HCT116 (cell line): Measurements from ENCODE around the gene FLNA. TPM values are rescaled to one million over a fixed set of nuclear protein-coding genes. Genes with fewer than 3 reads are reported as not detected.

Source experiments
- ATAC-seq: fragments of 200-7000 bp; cut with Tn5 transposase; 2 replicates; pipeline ENCODE4 v1.9.1; 2020; ENCODE audit warnings: mild to moderate bottlenecking, moderate library complexity
- BruUV-seq: library from RNA; stranded (reverse); fragments of 400-500 nt; replicated peaks from 2 replicates; lab custom pipeline; 2021; lab: Mats Ljungman, UMichigan
- CTCF ChIA-PET: fragments of 300-600 bp; sonication (Branson Sonifier 250); formaldehyde crosslinking; loops from one replicate; lab custom pipeline; 2021; ENCODE audit warnings: antibody characterized with exemption; lab: Charles Lee
- POLR2A ChIA-PET: fragments of 300-600, 350-600 bp; sonication (Branson Sonifier 250); formaldehyde crosslinking; loops from one replicate; lab custom pipeline; 2021; ENCODE audit warnings: antibody characterized with exemption; lab: Charles Lee
- RAD21 ChIA-PET, 2 experiments: fragments of 300-600 bp; sonication (Branson Sonifier 250); formaldehyde crosslinking; loops; one replicate each; lab custom pipeline; 2023; ENCODE audit warnings: low total read pairs in 2 of 2; ENCODE audit not compliant: uncharacterized antibody in 2 of 2, unreplicated experiment in 2 of 2, low non-redundant PET in 1 of 2; lab: Charles Lee
- DNase-seq: peaks from one replicate; pipeline ENCODE4 v3.0.0-alpha.2; 2010; ENCODE audit warnings: low read depth, low spot score
- H2AFZ ChIP-seq: fragments of 200-600 bp; shearing (Covaris generic), sonication (generic); 2 replicates; pipeline ENCODE4 v1.6.1; 2017; ENCODE audit warnings: low read depth, mixed run types, mixed read lengths, antibody characterized with exemption, low read length; ENCODE audit not compliant: poor library complexity, severe bottlenecking
- H3K27ac ChIP-seq: 2 replicates; pipeline ENCODE4 v1.5.1; 2012; ENCODE audit warnings: low read depth, low read length
- H3K27me3 ChIP-seq: fragments of 200-600 bp; sonication (generic); 2 replicates; pipeline ENCODE4 v1.6.1; 2016; ENCODE audit warnings: mixed run types, low read length, mixed read lengths; ENCODE audit not compliant: insufficient read depth
- H3K36me3 ChIP-seq, 2 experiments: fragments of 200-500 bp in 1 of 2; fragments of 200-600 bp in 1 of 2; sonication (Bioruptor generic) in 1 of 2; sonication (generic) in 1 of 2; 2 replicates each; pipeline versions ENCODE4 v1.5.1 to v1.6.1; 2014 to 2016; ENCODE audit warnings: low read length in 2 of 2, inconsistent platforms in 1 of 2, mixed read lengths in 1 of 2, mixed run types in 1 of 2; ENCODE audit not compliant: insufficient read depth in 2 of 2, control insufficient read depth in 1 of 2
- H3K4me1 ChIP-seq, 2 experiments: fragments of 200-600 bp in 1 of 2; sonication (generic) in 1 of 2; 2 replicates each; pipeline versions ENCODE4 v1.5.1 to v1.6.1; 2012 to 2017; ENCODE audit warnings: low read length in 2 of 2, inconsistent platforms in 1 of 2, mild to moderate bottlenecking in 1 of 2, mixed read lengths in 1 of 2, mixed run types in 1 of 2, moderate library complexity in 1 of 2; ENCODE audit not compliant: insufficient read depth in 2 of 2, control insufficient read depth in 1 of 2
- H3K4me2 ChIP-seq: fragments of 200-600 bp; sonication (generic); 2 replicates; pipeline ENCODE4 v1.6.1; 2017; ENCODE audit warnings: mixed run types, low read length, mixed read lengths
- H3K4me3 ChIP-seq, 2 experiments: fragments of 200-600 bp in 1 of 2; sonication (generic) in 1 of 2; replicated peaks in 1 of 2; 2 replicates each; pipeline ENCODE4 v1.5.1; 2011 to 2016; ENCODE audit warnings: low read length in 2 of 2, control low read depth in 1 of 2, low read depth in 1 of 2, mild to moderate bottlenecking in 1 of 2, mixed read lengths in 1 of 2, mixed run types in 1 of 2
- H3K79me2 ChIP-seq: fragments of 200-600 bp; sonication (generic); 2 replicates; pipeline ENCODE4 v1.6.1; 2017; ENCODE audit warnings: mild to moderate bottlenecking, mixed run types, low read length, moderate library complexity, mixed read lengths; ENCODE audit not compliant: insufficient read depth
- H3K9ac ChIP-seq: fragments of 200-600 bp; sonication (generic); 2 replicates; pipeline ENCODE4 v1.6.1; 2016; ENCODE audit warnings: low read length, mixed read lengths
- H3K9me2 ChIP-seq: fragments of 200-600 bp; sonication (generic), shearing (Covaris generic); 2 replicates; pipeline ENCODE4 v1.6.1; 2017; ENCODE audit warnings: mixed run types, mild to moderate bottlenecking, moderate library complexity; ENCODE audit not compliant: insufficient read depth
- H3K9me3 ChIP-seq, 2 experiments: fragments of 200-500 bp in 1 of 2; fragments of 200-600 bp in 1 of 2; sonication (Bioruptor generic) in 1 of 2; sonication (generic) in 1 of 2; 2 replicates each; pipeline ENCODE4 v1.6.1; 2014 to 2017; ENCODE audit warnings: low read length in 2 of 2, mixed read lengths in 2 of 2, inconsistent platforms in 1 of 2, low read depth in 1 of 2, mild to moderate bottlenecking in 1 of 2, mixed run types in 1 of 2, moderate library complexity in 1 of 2; ENCODE audit not compliant: control insufficient read depth in 1 of 2, insufficient read depth in 1 of 2
- H4K20me1 ChIP-seq: fragments of 200-600 bp; sonication (generic), shearing (Covaris generic); 2 replicates; pipeline ENCODE4 v1.6.1; 2017; ENCODE audit warnings: mixed run types, mild to moderate bottlenecking, moderate library complexity; ENCODE audit not compliant: insufficient read depth
- CBX3 ChIP-seq: IDR thresholded peaks from 2 replicates; pipeline ENCODE4 v1.6.1; 2012; ENCODE audit warnings: low read depth
- EGR1 ChIP-seq: IDR thresholded peaks from 2 replicates; pipeline ENCODE4 v1.6.1; 2012; ENCODE audit warnings: low read depth
- ELF1 ChIP-seq: IDR thresholded peaks from 2 replicates; pipeline ENCODE4 v1.6.1; 2012; ENCODE audit warnings: low read depth, borderline replicate concordance
- POLR2AphosphoS5 ChIP-seq: IDR thresholded peaks from 2 replicates; pipeline ENCODE4 v1.6.1; 2011; ENCODE audit warnings: mild to moderate bottlenecking, low read depth, low read length, moderate library complexity
- TCF7L2 ChIP-seq: IDR thresholded peaks from 2 replicates; pipeline ENCODE4 v1.7.0; 2011; ENCODE audit warnings: borderline replicate concordance, inconsistent platforms; ENCODE audit not compliant: insufficient read depth, insufficient read length; ENCODE audit errors: extremely low read depth
- ZFX ChIP-seq: fragments of 450-650 bp; IDR thresholded peaks from 2 replicates; pipeline ENCODE4 v1.6.1; 2017
- intact Hi-C: fragments of 100-400 bp; cut with micrococcal nuclease; formaldehyde crosslinking; loops from 2 replicates; pipeline ENCODE4 v1.10.0; 2022
- total RNA-seq: library from RNA; stranded (reverse); gene quantifications from one replicate; pipeline ENCODE4 v1.2.1, GENCODE V29; 2021; ENCODE audit not compliant: unreplicated experiment
- TF ChIP-seq, protein P1 (sequence below): IDR thresholded peaks from 2 replicates; pipeline ENCODE4 v1.6.1; 2012; ENCODE audit warnings: low read depth
- TF ChIP-seq, protein P2 (sequence below): IDR thresholded peaks from 2 replicates; pipeline ENCODE4 v1.6.1; 2012

The FLNA gene
- total RNA-seq, 1 experiment from 2014 or later: 546 TPM

DNA sequence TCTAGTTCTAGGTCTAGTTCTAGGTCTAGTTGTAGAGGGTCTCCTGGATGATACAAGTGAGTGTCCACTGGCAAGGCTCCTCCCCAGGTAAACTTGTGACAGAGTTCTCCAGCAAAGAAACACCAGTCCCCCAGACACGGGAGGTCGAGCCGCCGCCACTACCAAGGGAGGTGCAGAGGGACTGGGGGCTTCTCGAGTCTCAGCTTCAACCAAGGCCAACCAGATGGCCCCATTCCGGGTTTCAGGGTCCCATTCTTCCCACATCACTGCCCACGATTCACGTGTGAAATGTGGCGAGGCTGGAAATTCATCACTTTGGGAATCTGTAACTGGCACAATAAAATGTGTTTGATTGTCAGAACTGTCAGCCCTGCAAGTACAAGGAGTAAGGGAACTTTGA, 41.3 kb downstream of the FLNA start:
- POLR2A ChIA-PET: no interaction called here

More for the DNA sequence above, 41.3 kb downstream of the FLNA start:
- BruUV-seq: no TSS peak
- H3K27ac ChIP-seq: no peak overlapping the region
- no peak overlapping the region for H2AFZ ChIP-seq
- H3K79me2 ChIP-seq: no peaks in the 10 kb centered on the region
- no peaks in the 10 kb centered on the region for H3K36me3 ChIP-seq
- ChIA-PET CTCF (no interaction called here), RAD21 (no interaction called here)
- no peaks in the 10 kb centered on the region for H3K27me3 ChIP-seq
- TF ChIP-seq CBX3 (no peak), POLR2AphosphoS5 (no peak), EGR1 (no peak), TCF7L2 (no peak), ELF1 (no peak), ZFX (no peak)
- TF ChIP-seq, protein P1, sequence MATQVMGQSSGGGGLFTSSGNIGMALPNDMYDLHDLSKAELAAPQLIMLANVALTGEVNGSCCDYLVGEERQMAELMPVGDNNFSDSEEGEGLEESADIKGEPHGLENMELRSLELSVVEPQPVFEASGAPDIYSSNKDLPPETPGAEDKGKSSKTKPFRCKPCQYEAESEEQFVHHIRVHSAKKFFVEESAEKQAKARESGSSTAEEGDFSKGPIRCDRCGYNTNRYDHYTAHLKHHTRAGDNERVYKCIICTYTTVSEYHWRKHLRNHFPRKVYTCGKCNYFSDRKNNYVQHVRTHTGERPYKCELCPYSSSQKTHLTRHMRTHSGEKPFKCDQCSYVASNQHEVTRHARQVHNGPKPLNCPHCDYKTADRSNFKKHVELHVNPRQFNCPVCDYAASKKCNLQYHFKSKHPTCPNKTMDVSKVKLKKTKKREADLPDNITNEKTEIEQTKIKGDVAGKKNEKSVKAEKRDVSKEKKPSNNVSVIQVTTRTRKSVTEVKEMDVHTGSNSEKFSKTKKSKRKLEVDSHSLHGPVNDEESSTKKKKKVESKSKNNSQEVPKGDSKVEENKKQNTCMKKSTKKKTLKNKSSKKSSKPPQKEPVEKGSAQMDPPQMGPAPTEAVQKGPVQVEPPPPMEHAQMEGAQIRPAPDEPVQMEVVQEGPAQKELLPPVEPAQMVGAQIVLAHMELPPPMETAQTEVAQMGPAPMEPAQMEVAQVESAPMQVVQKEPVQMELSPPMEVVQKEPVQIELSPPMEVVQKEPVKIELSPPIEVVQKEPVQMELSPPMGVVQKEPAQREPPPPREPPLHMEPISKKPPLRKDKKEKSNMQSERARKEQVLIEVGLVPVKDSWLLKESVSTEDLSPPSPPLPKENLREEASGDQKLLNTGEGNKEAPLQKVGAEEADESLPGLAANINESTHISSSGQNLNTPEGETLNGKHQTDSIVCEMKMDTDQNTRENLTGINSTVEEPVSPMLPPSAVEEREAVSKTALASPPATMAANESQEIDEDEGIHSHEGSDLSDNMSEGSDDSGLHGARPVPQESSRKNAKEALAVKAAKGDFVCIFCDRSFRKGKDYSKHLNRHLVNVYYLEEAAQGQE: no peak
- TF ChIP-seq, protein P2, sequence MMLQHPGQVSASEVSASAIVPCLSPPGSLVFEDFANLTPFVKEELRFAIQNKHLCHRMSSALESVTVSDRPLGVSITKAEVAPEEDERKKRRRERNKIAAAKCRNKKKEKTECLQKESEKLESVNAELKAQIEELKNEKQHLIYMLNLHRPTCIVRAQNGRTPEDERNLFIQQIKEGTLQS: no peak
- no peak overlapping the region for H3K9ac ChIP-seq
- intact Hi-C loops: no loop called here
- H3K9me3 ChIP-seq: no peaks in the 10 kb centered on the region
- no peak overlapping the region for H3K4me3 ChIP-seq
- DNase-seq: no peak
- no peak overlapping the region for H3K4me2 ChIP-seq
- no peaks in the 10 kb centered on the region for H3K9me2 ChIP-seq
- H4K20me1 ChIP-seq: no peaks in the 10 kb centered on the region
- no peak for ATAC-seq
- no peaks in the 10 kb centered on the region for H3K4me1 ChIP-seq
